ENCODE results near the gene PRAMEF17.
"Not testable (repeated sequence)": the region's sequence is repeated elsewhere in the genome, so short reads cannot be mapped to it uniquely, and the experiment has no call there.

Gene PRAMEF17

GRCh38 chr1:13439104-13439783 lies 49.8 kb downstream of the PRAMEF17 start:
- not testable (repeated sequence) for H3K27ac ChIP-seq (ENCODE audit: insufficient read depth, low read depth, low read length, poor library complexity, severe bottlenecking); H3K9me3 ChIP-seq (ENCODE audit: control insufficient read depth, low read length); H3K36me3 ChIP-seq (ENCODE audit: control insufficient read depth, insufficient read depth, low read length); H3K27me3 ChIP-seq (ENCODE audit: control insufficient read depth, insufficient read depth, low read length, poor library complexity, severe bottlenecking); H3K4me1 ChIP-seq (ENCODE audit: control insufficient read depth, insufficient read depth, low read length); H3K4me3 ChIP-seq (ENCODE audit: insufficient read depth, low read depth, low read length)
- 91 to 92% methylated on average over 49 of the region's 49 CpGs for WGBS, 2 experiments

Measured in ectodermal cell (in vitro differentiated cells).